NB4 (cell line): Measurements from ENCODE around the gene MGLL.

Source experiments
- CTCF ChIP-seq: IDR thresholded peaks from one replicate; pipeline ENCODE4 v1.5.1; 2012; ENCODE audit warnings: low read depth, low read length
- MAX ChIP-seq: IDR thresholded peaks from 2 replicates; pipeline ENCODE4 v1.6.1; 2011; ENCODE audit warnings: low read depth, low read length
- POLR2A ChIP-seq: IDR thresholded peaks from 2 replicates; pipeline ENCODE4 v1.6.1; 2011; ENCODE audit warnings: mild to moderate bottlenecking; ENCODE audit not compliant: insufficient read length; ENCODE audit errors: extremely low read depth

- TF ChIP-seq POLR2A (no peak), CTCF (no peak), MAX (no peak)
These were observed 4.9 kb downstream of the MGLL start for GRCh38 chr3:127817406-127817841.
